Prostate gland (tissue), 2 donors: Measurements from ENCODE around the gene CTCF.

Experiments used
- POLR2A ChIP-seq: fragments of 450-650 bp; IDR thresholded peaks from one replicate; pipeline ENCODE4 v1.6.1; 2016; ENCODE audit warnings: antibody characterized with exemption, mild to moderate bottlenecking
- TF ChIP-seq, protein P1 (sequence below), 4 experiments: fragments of 200-600 bp in 2 of 4; fragments of 450-650 bp in 2 of 4; sonication (generic) in 2 of 4; IDR thresholded peaks; 1 replicate in 3 of 4; 2 replicates in 1 of 4; pipeline ENCODE4 v1.5.1; 2016 to 2019; ENCODE audit warnings: antibody characterized with exemption in 4 of 4, mild to moderate bottlenecking in 2 of 4, moderate library complexity in 2 of 4

DNA sequence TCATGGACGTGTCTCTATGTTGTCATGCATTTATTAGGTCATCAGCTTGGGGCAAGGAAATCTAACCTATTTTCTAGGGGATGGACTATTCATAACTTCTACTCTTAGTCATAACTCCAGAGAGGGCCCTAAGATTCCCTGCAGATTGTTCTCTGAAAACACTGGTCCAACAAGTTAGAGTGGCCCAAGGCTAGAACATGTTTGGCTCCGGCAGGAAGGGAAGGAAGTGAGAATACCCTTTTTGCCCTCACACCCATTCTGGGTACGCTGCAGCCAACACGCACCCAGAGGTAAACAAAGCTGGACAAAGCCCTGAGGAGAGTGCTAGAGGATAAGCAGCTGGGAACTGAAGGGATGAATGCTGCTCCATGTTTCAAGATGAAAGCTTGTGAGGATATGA is 114.2 kb downstream of the CTCF start:
- TF ChIP-seq, protein P1, sequence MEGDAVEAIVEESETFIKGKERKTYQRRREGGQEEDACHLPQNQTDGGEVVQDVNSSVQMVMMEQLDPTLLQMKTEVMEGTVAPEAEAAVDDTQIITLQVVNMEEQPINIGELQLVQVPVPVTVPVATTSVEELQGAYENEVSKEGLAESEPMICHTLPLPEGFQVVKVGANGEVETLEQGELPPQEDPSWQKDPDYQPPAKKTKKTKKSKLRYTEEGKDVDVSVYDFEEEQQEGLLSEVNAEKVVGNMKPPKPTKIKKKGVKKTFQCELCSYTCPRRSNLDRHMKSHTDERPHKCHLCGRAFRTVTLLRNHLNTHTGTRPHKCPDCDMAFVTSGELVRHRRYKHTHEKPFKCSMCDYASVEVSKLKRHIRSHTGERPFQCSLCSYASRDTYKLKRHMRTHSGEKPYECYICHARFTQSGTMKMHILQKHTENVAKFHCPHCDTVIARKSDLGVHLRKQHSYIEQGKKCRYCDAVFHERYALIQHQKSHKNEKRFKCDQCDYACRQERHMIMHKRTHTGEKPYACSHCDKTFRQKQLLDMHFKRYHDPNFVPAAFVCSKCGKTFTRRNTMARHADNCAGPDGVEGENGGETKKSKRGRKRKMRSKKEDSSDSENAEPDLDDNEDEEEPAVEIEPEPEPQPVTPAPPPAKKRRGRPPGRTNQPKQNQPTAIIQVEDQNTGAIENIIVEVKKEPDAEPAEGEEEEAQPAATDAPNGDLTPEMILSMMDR (IDR thresholded peaks at IDR 0.05) = no peak
- TF ChIP-seq POLR2A = no peak
